ENCODE data around the gene SEC16A. TPM values are rescaled to one million over a fixed set of nuclear protein-coding genes. Genes with fewer than 3 reads are reported as not detected.

Gene SEC16A
- total RNA-seq, 5 donors from 2014 or later (not counting 1 experiment from before 2014, with no cell fraction given) = 76.3 to 99.0 (median 92.4) TPM

DNA sequence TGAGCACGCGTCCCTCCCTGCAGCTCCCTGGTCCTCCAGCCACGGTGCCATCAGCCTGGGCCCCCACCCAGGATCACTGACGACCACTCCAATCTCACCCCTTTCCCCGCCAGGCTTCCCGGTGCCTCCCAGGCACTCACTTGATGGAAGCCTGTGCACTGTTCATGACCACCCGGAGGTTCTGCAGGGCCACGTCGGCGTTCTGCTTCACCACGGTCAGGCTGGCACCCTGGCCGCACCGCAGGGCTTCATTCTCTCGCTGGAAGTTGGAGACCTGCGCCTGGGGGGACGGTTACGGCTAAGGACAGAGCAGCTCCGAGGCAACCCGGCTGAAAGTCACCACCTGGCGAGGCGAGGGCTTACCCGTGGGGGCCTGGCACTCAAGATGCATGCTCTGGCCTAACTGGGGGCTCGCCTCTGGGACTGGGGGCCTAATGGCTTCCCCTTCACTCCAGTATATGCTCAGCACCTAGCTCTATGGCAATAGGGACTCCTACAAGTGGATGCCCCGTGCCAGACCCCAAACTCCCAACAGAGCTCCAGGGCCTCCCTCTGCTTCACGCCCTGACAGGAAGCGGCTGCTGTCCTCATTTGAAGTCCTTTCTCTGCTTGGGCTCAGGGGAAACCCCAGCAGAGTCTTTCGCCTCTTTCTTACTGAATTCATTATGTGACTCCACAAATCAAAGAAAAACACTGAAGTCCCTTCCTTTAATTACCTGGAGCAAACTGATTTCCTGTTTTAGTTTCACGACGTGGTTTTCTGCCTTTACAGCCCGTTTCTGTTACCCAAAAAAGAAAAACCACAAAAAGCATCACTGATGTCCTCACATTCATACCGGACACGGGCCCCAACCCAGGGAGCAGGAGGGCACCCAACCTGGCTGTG, 78.7 kb downstream of the SEC16A start:
- H3K4me3 ChIP-seq (ENCODE audit: control insufficient read depth in 1 of 2, extremely low read depth in 1 of 2, low read length in 1 of 2) = peak overlapping the region in 1 of 2 donors; percentile 12
- H3K27ac ChIP-seq (ENCODE audit: low read length) = peak overlapping the region; percentile 82
- ATAC-seq (replicated peaks in 1 of 4) (peak in 2 of 4 experiments; percentile 8 to 11), DNase-seq (peak in 8 of 35 experiments; percentile 15 to 71 (median 19))
- Mint-ChIP-seq H3K36me3 (peaks cover 17% of the 10 kb centered on the region), H3K4me1 (peaks cover 47 to 66% (median 48%) of the 10 kb centered on the region in 3 donors), H3K27me3 (no peaks in the 10 kb centered on the region), H3K4me3 (peak overlapping the region; percentile 50 to 77 (median 64)), H3K9me3 (no peaks in the 10 kb centered on the region), H3K27ac (peak overlapping the region; percentile 88 to 93)
- ChIA-PET CTCF (no interaction called here), POLR2A (no interaction called here)
- H3K36me3 ChIP-seq (ENCODE audit: control insufficient read depth in 2 of 2, extremely low read depth in 1 of 2, insufficient read depth in 1 of 2, low read length in 1 of 2) = peaks cover 11 to 31% of the 10 kb centered on the region in 2 donors
- 42% methylated on average over 31 of the region's 32 CpGs for WGBS (ENCODE audit: insufficient coverage)
- no peaks in the 10 kb centered on the region for H3K9me3 ChIP-seq
- H3K4me1 ChIP-seq (ENCODE audit: control insufficient read depth in 1 of 2, extremely low read depth in 1 of 2, insufficient read depth in 2 of 2, low read length in 2 of 2) = peaks cover 17 to 77% of the 10 kb centered on the region in 2 experiments
- no peaks in the 10 kb centered on the region for H3K27me3 ChIP-seq (replicated peaks in 1 of 2; ENCODE audit: control insufficient read depth in 2 of 2, extremely low read depth in 1 of 2, insufficient read depth in 2 of 2, low read length in 1 of 2)

DNA sequence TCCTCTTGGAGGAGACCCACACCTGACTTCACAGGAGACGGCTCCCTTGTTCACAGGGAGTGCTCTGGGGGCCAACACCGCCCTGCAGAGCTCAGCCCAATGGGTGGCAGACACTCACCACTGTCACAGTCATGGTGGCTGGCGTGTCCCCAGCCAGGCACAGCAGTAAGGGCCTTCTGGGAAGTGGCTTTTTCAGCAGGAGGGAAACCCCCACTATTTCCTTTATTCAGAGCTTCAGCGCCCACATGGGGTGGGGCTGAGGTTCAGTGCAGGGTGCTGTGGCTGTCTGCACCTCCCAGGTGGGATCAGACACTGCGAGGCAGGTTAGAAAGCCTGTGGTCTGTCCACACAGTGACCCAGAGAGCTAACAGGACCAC, 79.3 kb downstream of the SEC16A start:
- no peaks in the 10 kb centered on the region for H3K27me3 Mint-ChIP-seq
- peak overlapping the region; percentile 50 to 77 (median 64) for H3K4me3 Mint-ChIP-seq
- peak overlapping the region in 1 of 2 donors; percentile 11 for H3K4me3 ChIP-seq (ENCODE audit: control insufficient read depth in 1 of 2, extremely low read depth in 1 of 2, low read length in 1 of 2)
- peaks cover 15% of the 10 kb centered on the region for H3K36me3 Mint-ChIP-seq
- 15% methylated on average over 3 of the region's 5 CpGs for WGBS (ENCODE audit: insufficient coverage)
- H3K9me3 ChIP-seq = no peaks in the 10 kb centered on the region
- no peaks in the 10 kb centered on the region for H3K27me3 ChIP-seq (replicated peaks in 1 of 2; ENCODE audit: control insufficient read depth in 2 of 2, extremely low read depth in 1 of 2, insufficient read depth in 2 of 2, low read length in 1 of 2)
- POLR2A ChIA-PET = no interaction called here
- peaks cover 11 to 31% of the 10 kb centered on the region in 2 donors for H3K36me3 ChIP-seq (ENCODE audit: control insufficient read depth in 2 of 2, extremely low read depth in 1 of 2, insufficient read depth in 1 of 2, low read length in 1 of 2)
- DNase-seq (peak; percentile 35 to 90 (median 67)), ATAC-seq (replicated peaks in 1 of 4) (peak; percentile 80 to 85 (median 82))
- H3K4me1 ChIP-seq (ENCODE audit: control insufficient read depth in 1 of 2, extremely low read depth in 1 of 2, insufficient read depth in 2 of 2, low read length in 2 of 2) = peaks cover 19 to 77% of the 10 kb centered on the region in 2 experiments
- peak overlapping the region; percentile 82 for H3K27ac ChIP-seq (ENCODE audit: low read length)
- peak overlapping the region; percentile 88 to 93 for H3K27ac Mint-ChIP-seq
- peaks cover 47 to 66% (median 48%) of the 10 kb centered on the region in 3 donors for H3K4me1 Mint-ChIP-seq
- CTCF ChIA-PET = no interaction called here
- H3K9me3 Mint-ChIP-seq = no peaks in the 10 kb centered on the region

DNA sequence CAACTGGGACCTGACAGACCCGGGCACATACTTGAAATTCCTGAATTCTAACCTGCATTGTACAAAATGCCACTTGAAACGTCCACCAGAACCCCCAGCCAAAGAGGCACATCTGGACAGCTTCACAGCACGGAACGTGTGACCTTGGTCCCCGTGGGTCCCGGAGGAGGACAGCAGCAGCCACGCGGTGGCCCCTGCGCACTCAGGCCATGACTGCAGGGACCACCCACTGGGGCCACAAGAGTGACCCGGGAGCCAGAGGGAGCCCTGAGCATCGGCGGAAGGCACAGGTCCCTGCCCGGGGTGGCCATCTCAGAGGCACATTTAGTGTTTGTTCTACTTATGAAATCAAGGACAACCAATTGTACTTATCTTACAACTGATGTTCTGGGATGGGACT, 80.8 kb downstream of the SEC16A start:
- ATAC-seq (replicated peaks in 1 of 4) (no peak), DNase-seq (no peak)
- Histone ChIP-seq H3K36me3 (ENCODE audit: control insufficient read depth in 2 of 2, extremely low read depth in 1 of 2, insufficient read depth in 1 of 2, low read length in 1 of 2) (peaks cover 10 to 30% of the 10 kb centered on the region in 2 donors), H3K4me3 (ENCODE audit: control insufficient read depth in 1 of 2, extremely low read depth in 1 of 2, low read length in 1 of 2) (no peak overlapping the region), H3K27ac (ENCODE audit: low read length) (no peak overlapping the region), H3K4me1 (ENCODE audit: control insufficient read depth in 1 of 2, extremely low read depth in 1 of 2, insufficient read depth in 2 of 2, low read length in 2 of 2) (peaks cover 19 to 74% of the 10 kb centered on the region in 2 experiments), H3K27me3 (replicated peaks in 1 of 2; ENCODE audit: control insufficient read depth in 2 of 2, extremely low read depth in 1 of 2, insufficient read depth in 2 of 2, low read length in 1 of 2) (no peaks in the 10 kb centered on the region), H3K9me3 (no peaks in the 10 kb centered on the region)
- Mint-ChIP-seq H3K27me3 (no peaks in the 10 kb centered on the region), H3K4me1 (peaks cover 37 to 65% (median 47%) of the 10 kb centered on the region in 3 donors), H3K9me3 (no peaks in the 10 kb centered on the region), H3K27ac (peak overlapping the region in 1 of 2 donors; percentile 76), H3K36me3 (peaks cover 10% of the 10 kb centered on the region), H3K4me3 (peak overlapping the region in 1 of 3 donors; percentile 35)
- POLR2A ChIA-PET = interaction anchor here in 1 of 2 donors (0.6 kb wide), 2 partner anchors 9 to 62 kb away, joined by 3 to 8 read pairs; no protein-coding TSS in a partner anchor
- CTCF ChIA-PET = no interaction called here
- WGBS (ENCODE audit: insufficient coverage) = 96% methylated on average over 12 of the region's 13 CpGs

DNA sequence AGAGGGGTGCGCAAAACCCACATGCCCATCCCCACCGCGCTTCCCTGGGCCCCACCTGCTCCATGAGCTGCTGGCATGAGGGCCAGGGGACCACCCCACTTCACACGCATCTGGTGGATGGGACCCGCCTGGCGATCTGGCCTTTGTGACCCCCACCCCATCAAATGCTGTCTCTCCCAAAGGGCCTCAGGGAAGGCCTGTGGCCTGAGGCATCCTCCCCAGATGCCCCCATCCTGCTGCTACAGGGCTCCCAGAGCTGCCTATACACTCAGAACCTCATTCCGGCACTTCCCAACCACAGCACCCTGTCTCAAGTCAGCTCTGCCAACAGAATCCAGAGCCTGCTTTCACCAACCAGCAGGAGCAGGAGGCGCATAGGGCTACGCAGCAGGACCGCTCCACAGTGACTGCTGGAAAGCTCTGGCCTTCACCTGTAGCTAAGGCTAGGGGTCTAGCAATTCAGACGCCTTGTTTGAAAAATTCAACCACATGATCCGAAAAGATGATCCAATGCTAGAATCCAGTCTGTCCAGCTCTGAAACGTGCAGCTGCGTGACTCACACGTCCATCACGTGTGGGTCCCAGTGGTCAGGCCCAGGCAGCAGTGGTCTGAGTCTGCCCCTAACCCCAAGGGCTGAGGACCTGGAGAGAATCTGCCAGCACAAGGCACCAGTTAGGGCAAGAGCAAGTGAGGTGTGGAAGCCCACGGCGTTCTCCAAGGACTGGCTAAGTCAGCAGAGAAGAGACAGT, 81.5 kb downstream of the SEC16A start:
- peaks cover 13% of the 10 kb centered on the region for H3K36me3 Mint-ChIP-seq
- DNase-seq = no peak
- H3K9me3 ChIP-seq = no peaks in the 10 kb centered on the region
- H3K27ac Mint-ChIP-seq = peak overlapping the region; percentile 15 to 68
- no peak overlapping the region for H3K4me3 ChIP-seq (ENCODE audit: control insufficient read depth in 1 of 2, extremely low read depth in 1 of 2, low read length in 1 of 2)
- H3K4me3 Mint-ChIP-seq = peak overlapping the region in 2 of 3 donors; percentile 21 to 31
- no peaks in the 10 kb centered on the region for H3K27me3 Mint-ChIP-seq
- H3K9me3 Mint-ChIP-seq = no peaks in the 10 kb centered on the region
- ATAC-seq (replicated peaks in 1 of 4) = no peak
- H3K4me1 ChIP-seq (ENCODE audit: control insufficient read depth in 1 of 2, extremely low read depth in 1 of 2, insufficient read depth in 2 of 2, low read length in 2 of 2) = peaks cover 19 to 70% of the 10 kb centered on the region in 2 experiments
- no peak overlapping the region for H3K27ac ChIP-seq (ENCODE audit: low read length)
- ChIA-PET CTCF (interaction anchor here in 1 of 2 donors (0.6 to 1.5 kb wide), 2 partner anchors 9 to 64 kb away, joined by 3 to 5 read pairs; partner anchors contain the start of genes ENTR1 and PMPCA), POLR2A (interaction anchor here in 1 of 2 donors (0.7 kb wide), 1 partner anchor 10 kb away, joined by 3 read pairs; no protein-coding TSS in a partner anchor)
- H3K4me1 Mint-ChIP-seq = peaks cover 37 to 62% (median 48%) of the 10 kb centered on the region in 3 donors
- WGBS (ENCODE audit: insufficient coverage) = 97% methylated on average over 13 of the region's 18 CpGs
- H3K27me3 ChIP-seq (replicated peaks in 1 of 2; ENCODE audit: control insufficient read depth in 2 of 2, extremely low read depth in 1 of 2, insufficient read depth in 2 of 2, low read length in 1 of 2) = no peaks in the 10 kb centered on the region
- peaks cover 4 to 31% of the 10 kb centered on the region in 2 donors for H3K36me3 ChIP-seq (ENCODE audit: control insufficient read depth in 2 of 2, extremely low read depth in 1 of 2, insufficient read depth in 1 of 2, low read length in 1 of 2)

DNA sequence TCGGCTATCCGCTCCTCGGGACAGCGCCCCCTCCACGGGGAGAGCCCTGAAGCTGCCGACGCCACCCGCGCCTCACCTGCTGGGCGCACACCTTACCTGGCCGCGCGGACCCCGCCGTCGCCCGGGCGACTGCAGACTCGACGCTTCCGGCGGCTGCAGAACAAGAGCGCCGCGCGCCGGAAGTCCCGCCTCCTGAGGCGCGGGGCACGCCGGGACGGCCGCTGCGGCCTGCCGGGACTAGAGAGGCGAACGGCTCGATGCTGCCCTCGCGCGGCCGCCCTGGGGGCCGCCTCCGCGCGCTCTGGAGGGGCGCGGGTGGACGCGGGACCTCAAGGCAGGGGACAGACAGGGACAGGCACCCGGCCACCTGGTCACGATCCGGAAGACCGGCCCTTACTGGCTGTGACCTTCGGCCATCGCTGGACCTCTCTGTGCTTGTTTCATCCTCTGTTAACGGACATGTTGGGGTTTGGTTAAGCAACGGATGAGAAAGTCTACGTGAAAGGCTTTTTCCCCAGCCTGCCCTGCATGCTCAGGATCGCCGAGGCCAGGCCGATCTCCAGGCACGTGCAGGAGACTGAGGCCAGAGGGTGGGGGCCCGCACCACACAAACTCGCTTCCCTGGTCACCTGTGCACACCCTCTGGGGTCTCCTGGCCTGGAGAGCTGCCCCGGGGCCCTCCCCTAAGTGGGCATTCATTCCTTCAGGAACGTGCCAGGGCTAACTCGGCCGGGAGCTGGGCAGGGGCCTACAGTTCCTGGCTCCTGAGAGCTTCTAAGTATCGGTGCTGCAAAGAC, 82.6 kb downstream of the SEC16A start, which contains the start of gene SNAPC4:
Gene SNAPC4, minus strand, starts transcription at position 133 of the 797 bp plus-strand sequence. CDS start 1,742 bp downstream, outside the sequence.
- Mint-ChIP-seq H3K27ac (peak within 1 kb of the TSS; percentile 44 to 70), H3K4me1 (peaks cover 36 to 54% (median 41%) of the 10 kb centered on the region in 3 donors), H3K4me3 (peak within 1 kb of the TSS; percentile 80 to 86 (median 83)), H3K27me3 (no peaks in the 10 kb centered on the region), H3K9me3 (no peaks in the 10 kb centered on the region), H3K36me3 (peaks cover 17% of the 10 kb centered on the region)
- ChIA-PET POLR2A (interaction anchor here in 1 of 2 donors (0.7 kb wide), 1 partner anchor 11 kb away, joined by 3 read pairs; no protein-coding TSS in a partner anchor), CTCF (interaction anchor here in 1 of 2 donors (0.6 to 1.5 kb wide), 2 partner anchors 10 to 63 kb away, joined by 3 to 5 read pairs; partner anchors contain the start of genes ENTR1 and PMPCA)
- Histone ChIP-seq H3K9me3 (no peaks in the 10 kb centered on the region), H3K27me3 (replicated peaks in 1 of 2; ENCODE audit: control insufficient read depth in 2 of 2, extremely low read depth in 1 of 2, insufficient read depth in 2 of 2, low read length in 1 of 2) (no peaks in the 10 kb centered on the region), H3K36me3 (ENCODE audit: control insufficient read depth in 2 of 2, extremely low read depth in 1 of 2, insufficient read depth in 1 of 2, low read length in 1 of 2) (peaks cover under 1 to 33% of the 10 kb centered on the region in 2 donors), H3K4me3 (ENCODE audit: control insufficient read depth in 1 of 2, extremely low read depth in 1 of 2, low read length in 1 of 2) (peak within 1 kb of the TSS; percentile 64 to 75), H3K4me1 (ENCODE audit: control insufficient read depth in 1 of 2, extremely low read depth in 1 of 2, insufficient read depth in 2 of 2, low read length in 2 of 2) (peaks cover 19 to 59% of the 10 kb centered on the region in 2 experiments), H3K27ac (ENCODE audit: low read length) (peak within 1 kb of the TSS; percentile 42)
- 8% methylated on average over 66 of the region's 71 CpGs for WGBS (ENCODE audit: insufficient coverage)
- ATAC-seq (replicated peaks in 1 of 4) = peak; percentile 76 to 85 (median 77)
- DNase-seq = peak; percentile 71 to 95 (median 82)
